Measurements from ENCODE around the gene ANXA1. TPM values are rescaled to one million over a fixed set of nuclear protein-coding genes. Genes with fewer than 3 reads are reported as not detected.

ANXA1 gene
- total and polyA plus RNA-seq, 2 donors (not counting 1 experiment from before 2014, with no cell fraction given) = 817 to 966 TPM

- Histone ChIP-seq H3K27me3 (ENCODE audit: control insufficient read depth, insufficient read depth, low read length) (no peaks in the 10 kb centered on the region), H3K4me1 (ENCODE audit: control insufficient read depth, extremely low read depth, insufficient read depth, low read length) (no peaks in the 10 kb centered on the region), H3K27ac (ENCODE audit: insufficient read depth, low read length) (no peak overlapping the region), H3K4me2 (ENCODE audit: extremely low read depth, insufficient read depth, low read length) (no peak overlapping the region), H3K9me3 (ENCODE audit: control insufficient read depth, insufficient read depth, low read depth, low read length) (no peaks in the 10 kb centered on the region), H3K9ac (ENCODE audit: insufficient read depth, low read length) (no peak overlapping the region), H3K36me3 (ENCODE audit: control insufficient read depth, insufficient read depth, low read length) (no peaks in the 10 kb centered on the region), H3K4me3 (replicated peaks in 1 of 4; ENCODE audit: control extremely low read depth in 1 of 4, insufficient read depth in 1 of 4, low read depth in 3 of 4, low read length in 4 of 4) (no peak overlapping the region), H4K20me1 (ENCODE audit: control insufficient read depth, extremely low read depth, insufficient read depth, low read length) (no peaks in the 10 kb centered on the region), H2AFZ (ENCODE audit: low read length) (no peak overlapping the region), H3K79me2 (ENCODE audit: control insufficient read depth, insufficient read depth, low read length) (no peaks in the 10 kb centered on the region)
- DNase-seq (ENCODE audit: low read depth in 2 of 2) = peak; percentile 15 to 51
- TF ChIP-seq, protein P1, sequence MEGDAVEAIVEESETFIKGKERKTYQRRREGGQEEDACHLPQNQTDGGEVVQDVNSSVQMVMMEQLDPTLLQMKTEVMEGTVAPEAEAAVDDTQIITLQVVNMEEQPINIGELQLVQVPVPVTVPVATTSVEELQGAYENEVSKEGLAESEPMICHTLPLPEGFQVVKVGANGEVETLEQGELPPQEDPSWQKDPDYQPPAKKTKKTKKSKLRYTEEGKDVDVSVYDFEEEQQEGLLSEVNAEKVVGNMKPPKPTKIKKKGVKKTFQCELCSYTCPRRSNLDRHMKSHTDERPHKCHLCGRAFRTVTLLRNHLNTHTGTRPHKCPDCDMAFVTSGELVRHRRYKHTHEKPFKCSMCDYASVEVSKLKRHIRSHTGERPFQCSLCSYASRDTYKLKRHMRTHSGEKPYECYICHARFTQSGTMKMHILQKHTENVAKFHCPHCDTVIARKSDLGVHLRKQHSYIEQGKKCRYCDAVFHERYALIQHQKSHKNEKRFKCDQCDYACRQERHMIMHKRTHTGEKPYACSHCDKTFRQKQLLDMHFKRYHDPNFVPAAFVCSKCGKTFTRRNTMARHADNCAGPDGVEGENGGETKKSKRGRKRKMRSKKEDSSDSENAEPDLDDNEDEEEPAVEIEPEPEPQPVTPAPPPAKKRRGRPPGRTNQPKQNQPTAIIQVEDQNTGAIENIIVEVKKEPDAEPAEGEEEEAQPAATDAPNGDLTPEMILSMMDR (conservative IDR thresholded peaks at IDR 0.05 in 1 of 2, IDR thresholded peaks at IDR 0.05 in 1 of 2; ENCODE audit: low read depth in 1 of 2, low read length in 2 of 2) = peak in 1 of 2 donors; percentile 49
- TF ChIP-seq EZH2 (IDR thresholded peaks at IDR 0.05; ENCODE audit: low read length, missing control alignments) = no peak
Measured at GRCh38 chr9:73200694-73201452, 49.2 kb downstream of the ANXA1 start.

- Histone ChIP-seq H3K27ac (ENCODE audit: insufficient read depth, low read length) (no peak overlapping the region), H3K4me1 (ENCODE audit: control insufficient read depth, extremely low read depth, insufficient read depth, low read length) (no peaks in the 10 kb centered on the region), H3K4me3 (replicated peaks in 1 of 4; ENCODE audit: control extremely low read depth in 1 of 4, insufficient read depth in 1 of 4, low read depth in 3 of 4, low read length in 4 of 4) (no peak overlapping the region), H3K9ac (ENCODE audit: insufficient read depth, low read length) (no peak overlapping the region), H2AFZ (ENCODE audit: low read length) (no peak overlapping the region), H3K79me2 (ENCODE audit: control insufficient read depth, insufficient read depth, low read length) (no peaks in the 10 kb centered on the region), H3K27me3 (ENCODE audit: control insufficient read depth, insufficient read depth, low read length) (no peaks in the 10 kb centered on the region), H3K9me3 (ENCODE audit: control insufficient read depth, insufficient read depth, low read depth, low read length) (no peaks in the 10 kb centered on the region), H4K20me1 (ENCODE audit: control insufficient read depth, extremely low read depth, insufficient read depth, low read length) (no peaks in the 10 kb centered on the region), H3K36me3 (ENCODE audit: control insufficient read depth, insufficient read depth, low read length) (no peaks in the 10 kb centered on the region), H3K4me2 (ENCODE audit: extremely low read depth, insufficient read depth, low read length) (no peak overlapping the region)
- peak in 1 of 2 donors; percentile 9 for DNase-seq (ENCODE audit: low read depth in 2 of 2)
- TF ChIP-seq, protein P1 (conservative IDR thresholded peaks at IDR 0.05 in 1 of 2, IDR thresholded peaks at IDR 0.05 in 1 of 2; ENCODE audit: low read depth in 1 of 2, low read length in 2 of 2) = no peak
- no peak for TF ChIP-seq EZH2 (IDR thresholded peaks at IDR 0.05; ENCODE audit: low read length, missing control alignments)
Measured at GRCh38 chr9:73202980-73203379, 51.3 kb downstream of the ANXA1 start.

GRCh38 chr9:73204936-73205335, 53.3 kb downstream of the ANXA1 start:
- Histone ChIP-seq H3K36me3 (ENCODE audit: control insufficient read depth, insufficient read depth, low read length) (no peaks in the 10 kb centered on the region), H4K20me1 (ENCODE audit: control insufficient read depth, extremely low read depth, insufficient read depth, low read length) (no peaks in the 10 kb centered on the region), H3K4me2 (ENCODE audit: extremely low read depth, insufficient read depth, low read length) (no peak overlapping the region), H3K4me1 (ENCODE audit: control insufficient read depth, extremely low read depth, insufficient read depth, low read length) (no peaks in the 10 kb centered on the region), H3K27ac (ENCODE audit: insufficient read depth, low read length) (no peak overlapping the region), H3K27me3 (ENCODE audit: control insufficient read depth, insufficient read depth, low read length) (no peaks in the 10 kb centered on the region), H3K9me3 (ENCODE audit: control insufficient read depth, insufficient read depth, low read depth, low read length) (no peaks in the 10 kb centered on the region), H3K79me2 (ENCODE audit: control insufficient read depth, insufficient read depth, low read length) (no peaks in the 10 kb centered on the region), H2AFZ (ENCODE audit: low read length) (no peak overlapping the region), H3K4me3 (replicated peaks in 1 of 4; ENCODE audit: control extremely low read depth in 1 of 4, insufficient read depth in 1 of 4, low read depth in 3 of 4, low read length in 4 of 4) (no peak overlapping the region), H3K9ac (ENCODE audit: insufficient read depth, low read length) (no peak overlapping the region)
- DNase-seq (ENCODE audit: low read depth in 2 of 2) = no peak
- no peak for TF ChIP-seq EZH2 (IDR thresholded peaks at IDR 0.05; ENCODE audit: low read length, missing control alignments)
- TF ChIP-seq, protein P1 (conservative IDR thresholded peaks at IDR 0.05 in 1 of 2, IDR thresholded peaks at IDR 0.05 in 1 of 2; ENCODE audit: low read depth in 1 of 2, low read length in 2 of 2) = no peak
